LoVo (cell line): Measurements from ENCODE around the gene HDAC7.
A peak's percentile ranks its signal among the peaks of the same experiment; 100 is the strongest.

Experiments used
- DNase-seq: peaks from one replicate; pipeline ENCODE4 v3.0.0-alpha.2; 2016; ENCODE audit warnings: low spot score

HDAC7 gene

DNA sequence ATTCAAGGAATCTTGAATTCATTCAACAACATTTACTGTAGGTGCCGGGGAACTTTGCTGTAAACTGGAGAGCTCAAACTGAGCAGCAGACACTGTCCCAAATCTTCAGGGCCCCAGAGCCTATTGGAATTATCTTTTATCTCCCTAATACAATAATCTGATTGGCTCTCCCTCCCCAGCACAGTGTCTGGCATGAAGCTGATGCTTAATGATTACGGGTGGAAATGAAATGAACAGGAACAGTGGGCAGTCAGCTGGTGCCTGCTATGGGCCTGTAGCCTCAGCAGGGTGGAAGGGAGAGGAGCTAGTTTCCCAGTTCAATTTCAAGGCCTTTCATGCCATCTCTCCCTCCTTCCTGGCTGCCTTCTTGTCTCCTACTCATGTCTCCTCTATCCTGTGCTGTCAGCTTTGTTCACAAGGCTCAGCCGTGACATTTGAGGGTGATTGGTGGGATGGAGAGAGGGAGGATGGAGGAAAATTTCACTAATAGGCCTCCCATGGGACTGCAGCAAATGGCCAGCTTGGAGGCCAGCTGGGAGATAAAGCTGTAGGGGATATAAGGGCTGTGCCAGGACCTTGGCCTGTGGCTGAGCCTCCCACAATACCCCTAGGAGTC is 56.7 kb downstream of the HDAC7 start:
- no peak for DNase-seq

DNA sequence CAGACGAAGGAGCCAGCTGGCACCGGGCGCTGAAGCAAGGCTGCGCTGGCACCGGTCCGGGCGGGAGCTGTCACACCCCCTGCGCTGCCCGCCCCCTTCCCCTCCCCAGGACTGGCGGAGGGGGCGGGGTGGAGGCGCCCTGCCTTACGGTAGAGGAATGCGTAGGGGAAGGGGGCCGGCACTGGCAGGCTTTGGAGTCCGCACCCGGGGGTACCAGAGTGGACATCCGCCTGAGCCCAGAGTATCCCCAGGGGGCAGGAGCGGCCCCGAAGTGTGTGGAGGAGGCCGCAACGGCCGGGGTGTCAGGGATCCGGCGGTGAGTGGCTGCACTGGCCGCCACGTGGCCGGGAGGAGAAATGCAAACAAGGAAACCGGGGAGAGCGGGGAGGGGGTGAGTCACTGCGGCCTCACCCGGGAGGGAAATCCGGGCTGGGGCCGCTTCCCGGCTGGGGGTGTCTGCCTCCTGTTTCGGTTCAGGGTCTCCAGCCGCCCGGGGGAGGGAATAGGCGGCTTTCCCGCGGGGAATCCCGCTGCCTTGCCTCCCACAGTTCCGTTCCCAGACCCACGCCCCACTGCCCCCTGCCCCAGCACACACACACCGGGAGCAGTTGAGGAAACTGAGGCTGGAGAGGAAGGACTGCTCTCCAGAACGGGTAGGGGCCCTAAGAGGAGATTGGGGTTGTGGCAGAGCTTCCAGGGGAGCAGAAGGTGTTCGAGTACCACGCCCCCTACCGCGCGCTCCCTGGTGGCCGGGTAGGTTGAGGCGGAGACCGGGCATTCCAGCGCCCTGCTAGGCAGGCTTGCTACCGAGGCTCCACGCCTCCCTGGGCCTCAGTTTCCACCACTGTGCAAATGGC is 60.6 kb downstream of the HDAC7 start, which contains the start of gene RAPGEF3:
Gene RAPGEF3 (minus strand): TSS at position 47 of the 857 bp plus-strand sequence. CDS start 324 bp downstream, outside the sequence.
- peak; percentile 91 for DNase-seq

DNA sequence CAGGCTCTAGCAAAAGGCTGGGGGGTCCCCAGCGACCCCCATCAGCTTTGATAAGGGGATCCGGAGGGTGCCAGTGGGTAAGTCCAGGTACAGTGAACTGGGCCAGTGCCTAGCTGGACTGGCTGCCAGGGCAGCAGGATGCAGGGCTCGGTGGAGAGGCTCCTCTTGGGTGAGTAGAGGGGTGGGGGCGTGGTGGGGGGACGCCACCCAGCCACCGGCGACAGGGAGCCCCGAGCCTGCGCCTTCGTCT is 61.2 kb downstream of the HDAC7 start:
- no peak for DNase-seq

DNA sequence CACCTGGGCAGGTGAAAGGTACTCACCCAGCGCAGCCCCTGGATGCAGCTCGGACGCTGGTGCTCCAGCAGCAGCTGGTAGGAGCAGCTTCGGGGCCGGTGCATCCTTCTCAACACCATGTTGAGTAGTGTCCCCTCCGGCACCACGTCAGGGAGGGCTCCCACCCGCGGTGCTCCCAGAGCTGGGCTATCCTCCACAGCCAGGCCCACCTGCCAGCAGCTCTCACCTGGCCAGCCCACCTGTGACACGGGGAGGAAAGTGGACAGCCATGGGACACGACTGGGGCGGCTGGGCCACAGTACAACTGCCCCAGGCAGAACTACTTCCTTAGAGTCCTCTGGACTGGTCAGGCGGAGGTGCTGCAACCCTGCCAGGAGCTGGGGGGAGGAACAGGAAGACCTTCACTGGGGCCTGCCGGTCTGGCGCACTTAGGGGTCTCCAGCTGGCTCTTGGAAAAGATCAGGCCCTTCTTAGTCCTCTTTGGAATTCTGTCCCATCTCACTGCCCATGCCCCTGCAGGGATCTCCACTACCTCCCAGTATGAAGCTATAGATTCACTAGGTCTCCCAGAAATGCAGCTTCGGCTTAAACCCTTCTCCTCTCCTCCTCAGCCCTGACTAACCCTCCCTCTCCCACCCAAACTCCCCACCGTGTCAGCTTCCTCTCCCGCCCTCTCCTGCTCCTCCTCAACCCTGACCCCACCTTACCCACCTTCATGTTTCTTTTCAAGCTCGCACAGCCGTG is 61.7 kb downstream of the HDAC7 start:
- no peak for DNase-seq

DNA sequence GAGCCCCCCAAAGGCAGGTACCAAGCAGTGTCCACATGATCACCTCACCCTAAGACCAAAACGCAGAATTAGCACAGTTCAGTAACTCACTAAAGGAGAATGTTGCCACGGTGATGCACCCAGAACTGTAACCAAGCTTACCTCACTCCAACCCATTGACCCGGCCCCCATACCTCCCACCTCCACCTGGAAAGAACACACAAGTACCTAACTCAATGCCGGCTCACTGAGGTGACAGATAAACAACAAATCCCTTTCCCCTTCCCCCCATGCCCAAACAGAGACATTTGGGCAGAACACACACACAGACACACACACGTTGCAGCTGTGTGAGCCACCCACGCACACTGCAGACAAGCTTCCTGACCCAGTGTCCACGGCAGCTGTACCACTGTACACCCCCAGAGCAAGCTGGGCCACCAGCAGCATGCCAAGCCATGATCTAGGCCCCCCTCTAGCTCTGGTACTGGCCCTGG is 62.3 kb downstream of the HDAC7 start:
- no peak for DNase-seq

DNA sequence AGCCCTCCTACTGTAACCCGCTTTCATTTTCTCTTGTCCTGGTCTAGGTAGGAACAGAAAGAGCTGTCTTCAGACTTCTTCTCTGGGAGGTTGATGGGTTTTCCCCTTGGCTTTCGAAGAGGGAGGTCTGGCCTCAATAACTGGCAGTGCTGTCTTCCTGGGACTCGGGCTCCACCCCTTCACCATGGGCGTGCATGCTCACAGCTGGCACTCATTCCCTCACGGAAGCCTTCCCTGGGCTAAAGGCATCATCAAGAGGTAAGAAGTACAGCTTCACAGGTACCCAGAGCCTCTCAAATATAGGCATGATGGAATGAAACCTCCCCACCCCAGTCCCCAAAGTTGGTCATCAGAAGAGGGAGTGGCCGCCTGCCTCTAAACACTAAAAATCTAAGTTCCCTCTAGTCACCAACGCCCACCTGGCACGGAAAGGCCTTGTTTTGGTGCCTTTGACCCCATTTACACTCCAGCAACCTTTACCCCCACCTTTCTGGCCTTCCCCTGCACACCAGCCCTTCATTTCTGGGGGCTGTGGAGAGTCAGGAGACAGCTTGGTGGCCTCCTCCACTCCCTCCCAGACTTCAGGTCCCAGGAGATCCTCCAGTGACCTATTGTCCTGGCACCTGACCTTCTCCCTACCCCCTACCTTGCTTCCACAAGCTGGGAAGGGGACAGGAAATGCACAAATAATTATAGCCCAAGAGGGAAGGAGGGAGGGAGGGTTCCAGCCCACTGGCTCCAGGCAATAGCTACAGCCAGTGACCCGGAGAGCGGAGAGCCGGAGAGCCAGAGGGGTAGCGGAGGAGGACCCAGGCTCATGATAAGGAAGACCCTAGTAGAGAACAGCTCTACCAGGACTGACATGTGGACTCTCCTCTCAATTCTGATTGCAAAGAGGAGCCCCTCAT is 63.8 kb downstream of the HDAC7 start:
- DNase-seq = no peak

DNA sequence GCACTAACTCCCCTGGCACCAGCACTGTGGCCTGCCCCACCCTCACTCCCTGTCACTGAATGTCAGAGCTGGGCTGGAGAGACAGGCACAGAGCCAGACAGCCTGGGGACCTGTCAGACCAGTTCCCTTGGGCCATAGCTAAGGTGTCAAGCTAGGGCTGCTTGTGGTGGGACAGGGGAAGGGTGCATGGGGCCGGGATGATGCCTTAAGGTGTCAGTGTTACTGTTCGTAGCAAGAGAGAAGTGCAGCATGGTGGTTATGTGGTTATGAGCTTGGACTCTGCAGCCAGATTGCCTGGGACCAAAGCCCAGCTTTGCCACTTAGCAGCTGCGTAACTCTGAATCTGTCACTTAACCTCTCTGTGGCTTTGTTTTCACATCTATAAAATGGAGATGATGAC is 64.8 kb downstream of the HDAC7 start:
- peak; percentile 60 for DNase-seq

DNA sequence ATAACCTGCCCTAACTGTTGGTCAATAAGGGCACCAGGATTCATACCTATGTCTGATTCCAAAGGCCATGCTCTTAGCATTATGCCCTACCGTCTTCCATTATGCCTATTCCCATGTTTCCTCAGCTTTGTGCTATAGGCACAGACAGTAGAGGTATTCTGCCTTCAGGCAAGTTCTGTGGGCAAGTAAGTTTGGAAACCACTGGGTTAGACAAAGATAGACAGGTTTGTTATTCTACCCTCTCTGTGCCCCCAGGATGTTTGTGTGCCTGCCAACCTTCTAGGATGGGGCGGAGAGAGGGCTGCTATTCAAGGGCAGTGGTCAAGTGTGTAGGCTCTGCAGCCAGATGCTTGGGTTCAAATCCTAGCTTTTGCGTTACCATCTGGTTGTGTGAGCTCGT is 65.6 kb downstream of the HDAC7 start:
- no peak for DNase-seq

DNA sequence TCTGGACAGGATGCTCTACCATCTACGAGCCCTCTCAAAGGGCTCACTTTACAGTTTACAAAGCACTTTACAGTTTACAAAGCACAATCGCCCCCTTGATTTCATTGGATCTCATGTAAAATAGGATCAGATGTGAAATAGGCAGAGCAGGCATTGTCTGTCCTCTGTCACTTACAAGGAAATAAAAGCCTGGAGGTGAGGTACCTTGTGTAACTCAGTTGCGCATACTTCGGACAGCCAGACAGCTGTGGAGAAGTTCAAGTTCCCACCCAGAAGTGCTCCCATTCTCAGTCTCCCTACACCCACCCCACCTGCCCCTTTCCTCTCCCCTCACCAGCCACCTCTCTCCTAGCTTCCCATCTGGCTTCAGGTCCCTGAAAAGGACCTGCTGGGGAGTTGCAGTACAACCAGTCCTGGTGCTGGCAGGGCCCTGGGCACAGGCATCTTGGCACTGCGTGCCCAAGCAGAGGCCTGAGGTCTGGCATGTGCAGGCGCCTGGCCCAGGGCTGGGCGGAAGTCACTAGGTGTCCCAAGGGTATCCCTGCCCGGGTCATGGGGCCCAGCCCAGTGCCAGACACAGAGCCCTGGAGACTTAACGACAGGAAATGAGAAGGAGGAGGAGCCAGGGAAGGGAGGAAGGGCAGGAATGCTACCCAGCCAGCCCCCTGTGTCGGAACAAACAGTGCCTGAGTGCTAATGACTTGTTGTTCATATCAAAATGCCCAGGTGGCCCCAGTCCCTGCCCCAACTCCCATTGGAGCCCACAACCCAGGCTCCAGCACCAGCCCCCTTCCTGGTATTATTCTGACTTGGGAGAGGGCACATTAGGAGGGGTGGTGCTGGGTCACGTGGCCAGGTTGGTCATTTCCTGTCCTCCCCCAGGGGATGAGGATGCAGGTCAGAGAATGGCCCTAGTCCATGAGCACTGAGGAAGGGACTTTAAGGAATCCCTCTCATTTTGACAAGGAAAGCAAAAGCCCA is 66.4 kb downstream of the HDAC7 start:
- peak; percentile 40 for DNase-seq

DNA sequence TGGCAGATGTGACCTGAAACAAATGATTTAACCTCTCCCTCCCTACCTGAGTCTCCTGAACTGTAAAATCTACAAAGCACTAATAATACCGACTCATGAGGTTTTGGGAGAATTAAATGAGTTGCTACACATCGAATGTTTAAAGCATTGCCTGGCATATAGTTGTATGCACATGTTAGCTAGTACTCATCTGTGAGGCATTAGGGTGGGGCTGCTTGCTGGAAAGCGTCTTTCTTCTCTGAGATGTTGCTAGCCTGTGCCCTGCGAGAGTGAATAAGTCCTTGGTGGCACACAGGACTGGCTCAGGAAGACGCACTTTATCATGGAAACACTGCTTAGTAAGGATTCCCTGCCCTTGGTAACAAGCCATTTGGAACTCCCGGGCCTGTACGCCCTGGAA is 67.2 kb downstream of the HDAC7 start:
- no peak for DNase-seq

DNA sequence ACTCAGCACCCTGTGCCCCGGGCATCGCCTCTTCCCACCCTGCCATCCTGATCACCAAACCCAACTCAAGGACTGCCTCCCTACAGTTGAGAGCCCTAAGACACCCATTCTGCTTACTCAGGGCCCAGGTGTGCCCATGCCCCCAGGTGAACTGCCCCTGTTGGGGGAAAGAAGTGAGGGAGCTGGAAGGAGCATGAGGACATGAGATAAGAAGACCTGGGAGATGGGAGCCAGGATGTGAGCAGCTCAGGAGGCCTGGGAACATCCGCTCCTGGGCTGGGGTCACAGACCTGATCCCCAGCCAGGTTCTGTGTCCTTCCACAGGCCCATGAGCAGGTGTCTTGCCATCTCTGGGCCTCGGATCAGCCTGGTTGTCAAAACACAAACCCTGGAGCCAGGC is 67.6 kb downstream of the HDAC7 start:
- no peak for DNase-seq

DNA sequence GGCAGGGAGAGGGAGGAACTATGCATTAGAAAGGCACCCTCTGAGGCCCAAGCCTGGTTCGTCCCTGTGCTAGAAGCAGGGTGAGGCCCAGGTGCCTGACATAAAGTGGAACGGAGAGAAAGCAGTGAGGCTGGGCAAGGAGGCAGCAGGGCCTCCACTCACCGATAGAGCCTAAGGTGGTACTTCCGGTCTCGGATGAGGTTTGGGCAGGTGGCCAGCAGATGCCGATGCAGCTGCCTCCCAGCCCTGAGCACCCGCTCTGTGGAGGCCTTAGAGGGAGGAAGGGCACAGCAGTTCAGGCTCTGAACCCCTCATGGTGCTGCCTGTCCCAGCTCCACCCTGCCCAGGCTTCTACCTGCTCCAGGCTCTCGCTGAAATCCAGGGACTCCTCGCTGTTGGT is 68.1 kb downstream of the HDAC7 start:
- DNase-seq = no peak

DNA sequence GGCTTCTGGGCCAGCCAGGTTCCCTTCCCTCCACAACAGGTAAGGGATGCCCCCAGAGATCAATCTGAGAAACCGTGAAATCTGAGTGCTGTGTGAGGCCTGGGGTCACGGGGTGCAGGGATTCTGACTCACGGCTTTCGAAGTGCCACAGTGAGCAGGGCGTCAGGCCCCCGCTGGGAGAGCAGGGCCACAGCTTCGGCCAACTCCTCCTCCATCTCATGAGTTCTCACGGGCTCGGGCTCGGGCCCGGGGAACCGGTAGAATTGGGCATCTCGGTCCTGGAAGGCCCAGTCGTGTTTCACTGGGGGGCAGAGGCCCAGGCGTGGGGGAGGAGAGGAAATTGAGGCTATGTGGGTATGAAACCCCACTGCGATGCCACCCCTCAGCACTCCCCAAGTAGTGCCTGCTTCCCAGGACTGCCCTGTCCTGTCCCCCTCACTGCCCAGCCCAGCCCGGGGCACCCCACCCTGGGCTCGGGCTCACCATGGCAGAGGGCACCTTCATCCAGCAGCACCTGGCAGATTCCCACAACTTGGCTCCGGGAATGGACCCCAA is 68.7 kb downstream of the HDAC7 start:
- DNase-seq = no peak

DNA sequence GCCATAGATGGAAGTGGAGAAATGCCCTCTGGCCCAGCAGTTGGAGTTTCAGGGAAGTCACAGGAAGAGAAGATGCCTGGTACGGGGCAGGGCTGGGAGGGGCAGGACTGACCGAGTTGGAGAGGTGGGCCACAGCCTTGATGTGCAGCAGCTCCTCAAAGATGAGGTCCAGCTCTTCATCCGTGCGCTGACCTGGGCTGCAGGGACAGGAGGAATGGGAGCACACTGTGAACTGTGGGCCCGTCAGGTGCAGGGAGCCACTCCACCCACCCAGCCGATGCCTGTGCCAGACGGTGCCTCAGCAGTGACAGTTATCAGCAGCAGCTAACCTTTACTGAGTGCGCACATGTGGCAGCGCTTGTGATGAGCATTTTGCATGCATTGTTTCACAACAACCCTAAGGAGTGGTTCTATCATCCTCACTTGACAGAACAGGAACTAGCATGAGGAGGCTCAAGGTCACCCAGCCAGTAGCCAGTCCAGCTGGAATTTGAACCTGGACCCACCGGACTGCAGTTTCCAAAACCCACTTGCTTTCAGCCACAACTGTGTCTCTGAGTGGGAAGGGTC is 69.4 kb downstream of the HDAC7 start:
- no peak for DNase-seq

DNA sequence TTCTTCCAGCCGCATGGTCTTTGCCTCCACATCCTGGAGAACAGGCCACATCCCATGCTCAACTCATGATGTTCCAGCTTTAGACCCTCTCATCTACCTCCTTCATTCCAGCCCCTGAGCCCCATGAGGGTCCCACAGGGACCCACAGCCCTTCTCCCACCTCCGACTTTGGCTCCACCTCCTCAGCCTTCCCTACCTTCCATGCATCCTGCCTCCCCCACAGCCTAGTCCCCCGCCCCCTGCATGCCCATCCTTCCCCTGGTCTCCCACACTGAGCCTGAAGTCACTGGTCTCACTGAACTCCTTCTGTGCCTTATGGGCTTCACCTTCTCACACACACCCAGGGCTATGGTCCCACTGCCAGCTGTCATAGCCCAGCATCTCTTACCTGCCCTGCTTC is 70.8 kb downstream of the HDAC7 start:
- DNase-seq = no peak

DNA sequence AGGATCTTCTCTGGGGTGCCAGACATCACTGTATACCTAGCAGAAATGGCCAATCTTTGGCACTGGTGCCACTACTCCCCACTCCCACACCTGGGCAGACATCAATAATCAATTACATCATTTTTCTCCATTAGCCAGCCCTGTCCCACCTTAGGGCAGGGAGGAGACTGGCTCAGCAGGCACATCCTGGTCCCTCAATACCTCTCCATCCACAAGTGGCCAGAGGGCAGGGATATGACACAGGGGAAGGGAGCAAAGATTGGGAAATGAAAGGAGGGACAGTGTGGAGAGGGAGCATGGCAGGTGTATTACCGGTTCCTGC is 71.2 kb downstream of the HDAC7 start:
- DNase-seq = no peak

DNA sequence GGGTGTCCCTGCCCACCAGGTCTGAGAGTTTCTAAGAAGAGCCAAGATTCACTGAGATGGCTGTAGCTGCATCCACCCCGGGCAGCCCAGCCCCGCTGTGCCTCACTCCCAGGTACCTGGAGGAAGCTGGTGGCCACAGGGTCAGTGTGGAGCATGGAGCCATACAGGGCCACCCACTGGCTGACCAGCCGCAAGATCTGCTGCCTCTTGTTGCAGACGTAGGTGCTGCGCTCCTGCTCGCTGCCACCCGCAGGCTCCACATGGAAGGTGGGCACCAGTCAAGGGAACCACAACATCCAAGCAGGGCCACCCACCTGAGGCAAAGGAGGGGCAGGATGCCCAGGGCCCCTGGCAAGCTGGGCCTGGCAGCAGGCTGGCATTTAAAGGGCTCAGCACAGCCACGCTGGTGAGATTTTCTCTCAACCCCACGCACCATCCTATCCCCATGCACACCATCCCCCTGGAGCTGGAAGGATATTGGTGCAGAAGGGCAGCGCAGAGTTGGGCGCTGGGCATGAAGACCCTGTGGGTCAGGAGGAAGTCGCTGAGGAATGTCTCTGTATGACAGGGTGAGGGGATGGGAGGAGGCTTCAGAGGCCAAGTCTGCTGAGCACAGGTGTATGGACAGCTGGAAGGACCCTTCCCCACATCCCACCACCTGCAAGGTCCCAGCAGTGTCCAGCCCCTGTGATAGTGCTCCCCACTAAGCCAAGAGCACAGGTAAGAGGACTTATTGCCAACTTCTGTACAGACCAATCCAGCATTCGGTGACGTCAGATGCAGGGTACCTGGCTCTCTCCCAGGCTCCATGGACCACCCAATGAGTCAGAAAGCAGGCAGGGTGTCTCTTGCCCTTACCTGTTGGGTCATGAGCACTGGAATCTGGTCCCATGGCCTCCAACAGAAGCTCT is 71.9 kb downstream of the HDAC7 start:
- DNase-seq = no peak

DNA sequence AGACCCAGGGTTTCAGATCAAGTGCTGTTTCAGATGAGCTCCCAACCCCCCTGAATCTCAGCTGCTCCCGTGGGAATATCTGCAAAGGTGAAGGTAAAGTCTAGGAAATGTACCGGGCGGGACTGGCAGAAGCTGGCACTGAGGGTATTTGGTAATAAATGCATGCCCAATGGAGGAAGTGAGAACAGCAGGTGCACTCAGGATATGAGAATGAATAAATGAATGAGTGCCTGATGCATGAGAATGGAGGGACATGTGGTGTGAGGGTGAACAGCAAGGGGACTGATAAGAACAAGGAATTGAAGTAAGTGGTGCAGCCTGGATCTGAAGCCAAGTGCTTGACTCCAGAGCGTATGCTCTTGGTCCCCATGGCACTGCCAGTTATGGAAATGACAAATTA is 72.6 kb downstream of the HDAC7 start:
- DNase-seq = no peak

DNA sequence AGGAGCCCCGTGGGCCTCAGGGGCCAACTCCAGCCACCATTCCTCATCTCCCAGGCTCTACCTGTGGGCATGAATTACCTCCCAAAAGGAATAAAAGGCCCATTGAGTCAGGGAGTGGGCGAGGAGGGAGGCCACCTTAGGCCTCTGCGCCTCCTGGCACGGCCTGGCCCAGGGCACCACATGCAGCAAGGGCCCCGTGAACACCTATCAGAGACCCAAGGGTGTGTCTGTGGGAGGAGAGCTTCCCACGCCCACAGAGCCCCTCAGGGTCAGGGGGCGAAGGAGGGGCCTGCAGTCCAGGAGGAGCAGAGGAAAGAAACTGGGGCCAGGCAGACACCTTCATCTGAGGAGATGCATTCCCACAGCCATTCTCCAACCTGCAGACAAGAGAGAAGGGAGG is 73.2 kb downstream of the HDAC7 start:
- no peak for DNase-seq
